HG03575 (cell line): ENCODE results near the gene CFAP70.
"Not testable (repeated sequence)": the region's sequence is repeated elsewhere in the genome, so short reads cannot be mapped to it uniquely, and the experiment has no call there.

ENCODE experiments used
- ATAC-seq: cut with Tn5 transposase; IDR thresholded peaks from one replicate; pipeline ENCODE4 v1.9.1; 2021; ENCODE audit not compliant: unreplicated experiment, insufficient number of reproducible peaks, low FRiP score; ENCODE audit errors: extremely low read depth

The CFAP70 gene

DNA sequence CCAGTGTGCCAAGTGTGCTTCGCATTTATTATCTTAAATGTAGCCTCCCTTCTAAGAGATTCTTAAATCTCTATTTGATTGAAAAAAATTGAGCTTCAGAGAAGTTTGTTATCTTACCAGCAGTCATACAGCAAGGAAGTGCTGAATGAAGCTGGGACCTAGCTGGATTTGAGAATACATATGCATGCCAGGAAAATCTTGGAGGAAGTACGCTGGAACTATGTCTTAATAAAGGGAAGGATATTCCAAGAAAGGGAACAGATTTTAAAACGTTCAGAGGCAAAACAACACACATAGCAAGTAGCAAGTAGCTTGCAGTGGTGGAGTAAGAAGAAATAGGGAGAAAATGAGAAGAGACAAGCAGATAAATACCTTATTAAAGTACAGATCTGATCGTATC lies 1.5 kb downstream of the CFAP70 start:
- no peak for ATAC-seq

DNA sequence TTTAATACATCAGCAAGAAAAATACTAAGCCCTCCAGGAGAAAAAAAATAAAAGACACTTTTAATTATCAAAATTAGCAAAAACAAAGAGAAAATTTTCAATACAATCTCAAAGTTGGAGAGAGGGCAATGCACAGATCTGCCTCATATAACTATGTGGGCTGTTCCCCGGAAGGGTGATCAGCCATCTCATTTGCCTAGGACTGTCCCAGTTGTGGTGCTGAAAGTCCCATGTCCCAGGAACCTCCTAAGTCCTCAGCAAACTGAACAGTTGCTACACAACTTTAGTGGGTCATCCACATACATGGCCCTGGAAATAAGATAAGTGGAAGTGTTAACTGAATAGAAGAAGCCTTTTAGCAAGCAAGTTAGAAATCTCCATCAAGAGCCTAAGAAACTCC lies 14.4 kb downstream of the CFAP70 start:
- ATAC-seq: no peak

DNA sequence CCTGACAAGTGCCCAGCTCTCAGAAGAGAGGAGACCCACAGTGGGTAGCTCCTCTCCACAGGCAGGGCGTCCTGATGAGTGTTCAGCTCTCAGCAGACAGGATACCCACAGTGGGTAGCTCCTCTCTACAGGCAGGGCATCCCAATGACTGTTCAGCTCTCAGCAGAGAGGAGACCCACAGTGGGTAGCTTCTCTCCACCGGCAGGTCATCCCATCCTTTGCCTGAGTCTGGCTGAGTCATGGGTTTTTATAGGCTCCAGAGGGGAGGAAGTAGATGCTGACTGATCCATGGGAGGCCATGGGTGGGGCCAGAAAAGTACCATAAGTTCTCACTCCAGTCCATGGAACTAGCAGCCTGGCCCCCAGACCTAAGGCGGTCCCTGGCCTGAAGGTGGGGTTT lies 18.5 kb downstream of the CFAP70 start:
- ATAC-seq: no peak

DNA sequence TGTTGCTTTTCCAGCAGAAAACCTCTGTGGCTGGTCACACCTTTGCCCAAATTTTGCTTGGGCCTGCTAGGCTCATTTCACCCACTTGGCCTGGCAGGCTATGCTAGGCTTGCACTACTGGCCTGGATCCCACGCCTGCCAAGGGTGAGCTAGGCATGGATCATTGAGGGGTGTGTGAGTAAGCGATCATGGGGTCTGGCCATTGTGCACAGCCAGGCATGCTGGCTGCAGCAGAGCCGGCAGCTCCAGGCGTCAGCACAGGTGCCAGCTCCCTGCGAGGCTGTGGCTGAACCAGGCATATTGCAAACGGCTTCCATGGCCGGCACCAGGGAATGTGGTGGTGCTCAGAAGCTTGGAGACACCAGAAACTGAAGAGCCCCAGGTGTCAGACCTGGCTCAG lies 19.2 kb downstream of the CFAP70 start:
- no peak for ATAC-seq

DNA sequence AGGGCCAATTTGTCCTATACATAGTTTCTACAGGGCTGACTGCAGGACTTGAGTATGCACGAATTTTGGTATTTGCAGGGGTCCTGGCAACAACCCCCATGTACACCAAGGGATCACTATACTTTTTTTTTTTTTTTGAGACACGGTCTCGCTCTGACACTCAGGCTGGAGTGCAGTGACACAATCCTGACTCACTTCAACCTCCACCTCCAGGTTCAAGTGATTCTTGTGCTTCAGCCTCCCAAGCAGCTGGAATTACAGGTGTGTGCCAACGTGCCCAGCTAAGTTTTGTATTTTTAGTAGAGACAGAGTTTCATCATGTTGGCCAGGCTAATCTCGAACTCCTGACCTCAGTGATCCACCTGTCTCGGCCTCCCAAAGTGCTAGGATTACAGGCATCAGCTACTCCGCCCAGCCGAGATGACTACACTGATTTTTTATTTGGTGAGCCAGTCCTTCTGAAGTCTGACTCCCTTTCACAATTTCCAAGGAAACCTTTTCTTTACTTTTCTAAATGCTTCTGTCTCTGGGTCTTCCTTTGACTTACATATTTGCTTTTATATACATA lies 19.8 kb downstream of the CFAP70 start:
- ATAC-seq: no peak

DNA sequence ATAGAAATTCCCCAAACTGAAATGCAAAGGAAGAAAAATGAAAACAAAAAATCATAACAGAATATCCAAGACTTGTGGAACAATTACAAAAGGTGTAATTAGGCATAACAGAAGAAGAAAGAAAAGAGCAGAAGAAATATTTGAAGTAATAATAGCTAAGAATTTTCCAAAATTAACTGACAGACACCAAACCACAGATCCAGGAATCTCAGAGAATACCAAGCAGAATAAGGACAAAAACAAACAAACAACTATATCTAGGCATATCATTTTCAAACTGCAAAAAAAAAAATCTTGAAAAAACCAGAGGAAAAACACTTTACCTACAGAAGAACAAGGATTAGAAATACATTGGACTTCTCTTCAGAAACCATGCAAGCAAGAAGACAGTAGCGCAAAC lies 25.5 kb downstream of the CFAP70 start:
- ATAC-seq: no peak

DNA sequence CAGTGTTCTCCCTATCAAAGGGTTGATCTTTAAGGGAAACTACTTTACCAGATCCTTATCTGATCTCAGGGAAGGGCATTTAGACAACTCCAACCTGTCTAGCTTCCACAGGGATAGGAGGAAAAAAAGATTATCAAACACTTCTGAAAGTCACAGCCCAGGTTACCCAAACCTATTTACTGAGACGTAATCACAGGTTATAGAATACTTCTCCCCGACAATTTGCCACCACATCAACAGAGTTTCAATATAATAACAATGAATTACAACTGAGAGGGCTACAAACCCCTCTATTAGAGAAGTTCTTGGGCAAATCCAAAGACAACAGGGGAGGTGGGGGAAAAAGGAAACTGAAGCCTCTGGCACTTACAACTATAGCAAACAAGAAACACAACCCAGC lies 26.3 kb downstream of the CFAP70 start:
- ATAC-seq: no peak

DNA sequence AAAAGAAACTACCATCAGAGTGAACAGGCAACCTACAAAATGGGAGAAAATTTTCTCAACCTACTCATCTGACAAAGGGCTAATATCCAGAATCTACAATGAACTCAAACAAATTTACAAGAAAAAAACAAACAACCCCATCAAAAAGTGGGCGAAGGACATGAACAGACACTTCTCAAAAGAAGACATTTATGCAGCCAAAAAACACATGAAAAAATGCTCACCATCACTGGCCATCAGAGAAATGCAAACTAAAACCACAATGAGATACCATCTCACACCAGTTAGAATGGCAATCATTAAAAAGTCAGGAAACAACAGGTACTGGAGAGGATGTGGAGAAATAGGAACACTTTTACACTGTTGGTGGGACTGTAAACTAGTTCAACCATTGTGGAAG lies 30.1 kb downstream of the CFAP70 start:
- not testable (repeated sequence) for ATAC-seq

DNA sequence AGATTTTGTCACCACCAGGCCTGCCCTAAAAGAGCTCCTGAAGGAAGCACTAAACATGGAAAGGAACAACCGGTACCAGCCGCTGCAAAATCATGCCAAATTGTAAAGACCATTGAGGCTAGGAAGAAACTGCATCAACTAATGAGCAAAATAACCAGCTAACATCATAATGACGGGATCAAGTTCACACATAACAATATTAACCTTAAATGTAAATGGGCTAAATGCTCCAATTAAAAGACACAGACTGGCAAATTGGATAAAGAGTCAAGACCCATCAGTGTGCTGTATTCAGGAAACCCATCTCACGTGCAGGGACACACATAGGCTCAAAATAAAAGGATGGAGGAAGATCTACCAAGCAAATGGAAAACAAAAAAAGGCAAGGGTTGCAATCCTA lies 33.4 kb downstream of the CFAP70 start:
- not testable (repeated sequence) for ATAC-seq

DNA sequence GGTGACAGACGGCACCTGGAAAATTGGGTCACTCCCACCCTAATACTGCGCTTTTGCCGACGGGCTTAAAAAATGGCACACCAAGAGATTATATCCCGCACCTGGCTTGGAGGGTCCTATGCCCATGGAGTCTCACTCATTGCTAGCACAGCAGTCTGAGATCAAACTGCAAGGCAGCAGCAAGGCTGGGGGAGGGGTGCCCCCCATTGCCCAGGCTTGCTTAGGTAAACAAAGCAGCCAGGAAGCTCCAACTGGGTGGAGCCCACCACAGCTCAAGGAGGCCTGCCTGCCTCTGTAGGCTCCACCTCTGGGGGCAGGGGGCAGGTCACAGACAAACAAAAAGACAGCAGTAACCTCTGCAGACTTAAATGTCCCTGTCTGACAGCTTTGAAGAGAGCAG lies 35.1 kb downstream of the CFAP70 start:
- ATAC-seq: not testable (repeated sequence)

DNA sequence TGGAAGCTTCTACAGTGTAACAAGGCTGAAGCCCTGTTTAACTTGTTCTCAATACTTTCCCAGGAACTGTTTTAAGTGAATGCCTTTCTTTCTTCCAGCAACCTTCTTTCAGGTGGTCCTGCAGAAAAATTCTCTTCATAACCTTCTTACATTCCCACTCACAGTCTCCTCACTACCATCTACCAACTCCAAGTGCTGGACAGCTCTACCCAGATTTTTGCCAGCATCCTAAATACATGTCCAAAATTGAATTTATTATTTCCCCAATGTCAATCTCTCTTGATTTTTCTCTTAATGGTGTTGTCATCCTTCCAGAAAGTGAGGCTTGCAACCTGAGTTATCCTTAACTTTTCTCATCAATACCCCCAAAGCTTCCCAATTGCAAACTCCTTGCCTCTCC lies 48.2 kb downstream of the CFAP70 start:
- no peak for ATAC-seq

DNA sequence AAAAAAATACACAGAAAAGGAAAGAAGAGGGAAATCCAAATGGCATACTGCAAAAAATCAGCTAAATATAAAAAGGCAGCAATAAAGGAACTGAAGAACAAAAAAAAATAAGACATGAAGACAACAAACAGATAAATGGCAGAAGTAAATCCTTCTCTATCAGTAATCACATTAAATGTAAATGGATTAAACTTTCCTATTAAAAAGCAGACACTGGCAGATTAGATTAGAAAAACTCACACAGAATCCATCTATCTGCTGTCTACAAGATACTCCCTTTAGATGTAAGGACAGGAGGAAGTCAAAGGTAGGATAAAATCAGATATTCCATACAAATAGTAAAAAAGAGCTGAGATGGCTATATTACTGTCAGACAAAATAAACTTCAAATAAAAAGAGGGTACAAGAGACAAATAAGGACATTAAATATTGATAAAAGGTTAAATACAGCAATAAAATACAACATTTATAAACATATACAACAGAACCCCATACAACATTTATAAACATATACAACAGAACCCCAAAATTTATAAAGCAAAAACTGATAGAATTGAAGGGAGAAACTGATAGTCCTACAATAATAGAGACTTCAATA lies 51.4 kb downstream of the CFAP70 start:
- ATAC-seq: no peak

DNA sequence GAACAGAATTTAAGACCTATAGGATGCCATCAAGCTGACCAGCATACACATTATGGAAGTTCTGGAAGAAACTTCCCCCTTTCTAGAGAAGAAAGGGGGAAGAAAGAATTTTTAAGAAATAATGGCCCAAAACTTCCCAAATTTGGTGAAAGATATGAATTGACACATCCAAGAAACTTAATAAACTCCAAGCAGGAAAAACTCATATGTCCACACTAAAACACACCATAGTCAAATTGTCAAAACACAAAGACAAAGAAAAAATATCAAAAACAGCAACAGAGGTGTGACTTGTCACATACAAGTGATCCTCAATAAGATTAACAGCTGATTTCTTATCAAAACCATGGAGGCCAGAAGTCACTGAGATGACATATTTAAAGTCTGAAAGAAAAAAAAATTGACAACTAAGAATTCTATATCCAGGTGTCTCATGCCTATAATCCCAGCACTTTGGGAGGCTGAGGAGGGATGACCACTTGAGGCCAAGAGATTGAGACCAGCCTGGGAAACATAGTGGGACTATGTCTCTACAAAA lies 52.4 kb downstream of the CFAP70 start:
- ATAC-seq: no peak

DNA sequence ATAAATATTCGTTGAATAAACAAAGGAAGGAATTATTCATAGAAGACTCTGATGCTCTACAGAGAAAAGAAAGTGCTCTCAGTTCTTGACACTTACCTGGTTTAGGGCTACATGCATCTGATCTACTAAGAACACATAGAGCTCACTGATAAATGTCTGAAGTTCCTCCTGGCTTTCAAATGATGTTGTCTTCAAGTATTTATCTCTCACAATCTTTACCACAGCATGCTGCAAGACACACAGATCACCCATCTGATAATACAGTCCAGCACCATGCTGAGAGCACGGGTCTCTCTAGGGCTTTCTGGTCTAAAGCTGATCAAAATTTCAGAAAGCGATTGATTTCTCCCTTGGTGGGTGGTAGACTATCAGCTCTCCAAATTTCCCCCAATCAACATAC lies 61.7 kb downstream of the CFAP70 start:
- no peak for ATAC-seq

DNA sequence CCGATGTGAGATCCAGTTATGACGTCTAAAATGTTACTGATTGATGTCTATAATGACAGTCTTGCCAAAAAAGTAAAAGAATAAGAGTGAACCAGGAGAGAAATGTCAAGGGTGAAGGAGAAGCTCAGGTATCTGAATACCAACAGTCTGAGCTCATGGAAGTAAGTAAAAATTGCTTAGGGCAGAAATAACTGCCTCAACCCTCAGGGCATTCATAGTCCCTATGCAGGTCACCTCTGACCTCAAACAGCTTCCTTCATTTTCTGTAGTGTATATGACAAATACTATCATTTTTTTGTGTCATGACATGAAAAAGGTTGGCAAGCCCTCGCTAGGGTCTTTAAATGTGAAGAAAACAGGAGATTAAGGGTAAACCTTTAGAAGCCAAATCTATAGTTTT lies 65.2 kb downstream of the CFAP70 start:
- no peak for ATAC-seq

DNA sequence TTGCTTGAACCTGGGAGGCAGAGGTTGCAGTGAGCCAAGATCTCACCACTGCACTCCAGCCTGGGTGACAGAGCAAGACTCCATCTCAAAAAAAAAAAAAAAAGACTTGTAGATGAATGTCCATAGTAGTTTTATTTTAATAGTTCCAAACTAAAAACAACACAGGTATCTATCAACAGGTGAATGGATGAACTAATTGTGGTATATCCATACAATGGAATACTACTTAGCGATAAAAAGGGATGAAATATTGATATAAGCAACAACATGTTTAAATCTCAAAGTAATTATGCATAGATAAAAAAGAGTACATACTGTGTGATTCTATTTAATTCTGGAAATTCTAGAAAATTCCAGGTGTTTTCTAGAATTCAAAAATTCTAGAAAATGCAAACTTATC lies 68.7 kb downstream of the CFAP70 start:
- ATAC-seq: no peak

DNA sequence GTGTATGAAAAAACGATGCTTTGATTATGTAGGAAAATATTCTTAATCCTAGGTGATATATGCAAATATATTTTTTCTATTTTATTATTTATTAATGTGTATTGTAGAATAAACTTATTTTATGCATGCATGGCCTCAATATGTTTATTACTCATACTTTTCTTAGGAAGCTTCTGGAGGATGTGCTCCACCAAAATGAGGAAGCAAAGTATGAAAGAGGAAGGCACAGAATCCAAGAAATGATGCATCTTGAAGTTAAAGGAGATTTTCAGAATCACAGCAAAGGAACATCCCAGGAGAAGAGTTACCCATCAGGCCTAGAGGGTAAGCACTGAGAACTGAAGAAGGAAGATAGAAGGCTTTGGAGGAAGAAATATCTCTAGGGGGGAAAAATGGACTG lies 71.2 kb downstream of the CFAP70 start:
- no peak for ATAC-seq

DNA sequence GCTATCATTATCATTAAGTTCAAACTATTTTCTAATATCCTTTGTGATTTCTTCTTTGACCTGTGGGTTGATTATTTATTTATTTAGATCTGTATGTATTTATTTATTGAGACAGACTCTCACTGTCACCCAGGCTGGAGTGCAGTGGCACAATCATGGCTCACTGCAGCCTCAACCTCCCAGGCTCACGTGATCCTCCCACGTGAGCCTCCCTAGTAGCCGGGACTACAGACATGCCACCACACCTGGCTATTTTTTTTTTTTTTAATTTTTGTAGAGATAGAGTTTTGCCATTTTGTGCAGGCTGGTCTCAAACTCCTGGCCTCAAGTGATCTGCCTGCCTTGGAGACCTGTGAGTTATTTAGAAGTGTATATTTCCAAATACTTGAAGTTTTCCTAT lies 77.6 kb downstream of the CFAP70 start:
- ATAC-seq: no peak

DNA sequence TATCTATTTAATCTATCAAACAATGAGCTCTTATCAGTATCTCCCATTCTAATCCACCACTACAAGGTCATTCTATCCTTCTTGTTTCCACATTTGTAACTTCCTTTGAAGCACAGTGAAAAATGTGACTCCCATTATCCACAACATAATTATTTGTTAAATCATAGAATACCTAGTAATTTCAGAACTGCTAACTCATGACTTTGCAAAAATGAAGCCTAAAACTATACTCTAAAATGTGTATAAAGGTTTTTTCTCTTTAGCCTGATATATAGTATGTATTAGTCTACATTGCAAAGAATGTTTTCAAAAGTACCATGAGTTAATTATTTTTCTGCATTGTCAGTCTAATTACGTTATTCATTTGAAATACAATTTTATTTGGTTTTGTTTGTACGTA lies 94.2 kb downstream of the CFAP70 start:
- ATAC-seq: no peak

DNA sequence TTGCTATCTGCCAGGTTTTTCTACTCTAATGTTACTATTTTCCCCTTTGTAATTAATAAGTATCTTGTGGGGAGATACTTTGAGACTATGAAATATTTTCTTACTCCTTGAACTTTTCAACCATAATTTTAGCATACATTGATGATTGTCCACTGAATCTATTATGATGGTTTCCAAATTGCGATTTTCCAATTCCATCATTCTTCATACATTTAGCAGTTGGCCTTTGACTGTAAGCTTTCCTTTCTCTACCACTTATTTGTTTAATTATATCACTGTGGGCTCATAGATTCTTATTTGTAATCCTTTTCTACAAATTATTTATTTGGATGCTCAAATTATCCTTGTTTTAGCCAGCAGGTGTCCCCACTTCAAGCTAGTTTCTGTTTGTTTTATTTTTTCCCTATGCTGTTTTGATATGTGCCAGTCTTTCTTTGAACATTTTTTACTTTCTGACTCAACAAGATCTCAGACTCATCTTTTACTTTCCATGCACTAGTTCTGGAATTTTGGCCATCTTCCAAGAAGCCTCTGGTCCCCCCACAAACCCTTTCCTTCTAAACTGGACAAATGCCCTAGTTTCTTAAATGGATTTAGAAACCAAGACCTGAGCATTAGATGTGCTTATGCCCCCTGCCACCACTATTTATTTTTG lies 94.8 kb downstream of the CFAP70 start:
- no peak for ATAC-seq
